ENCODE data around the gene CIBAR2.

DNA sequence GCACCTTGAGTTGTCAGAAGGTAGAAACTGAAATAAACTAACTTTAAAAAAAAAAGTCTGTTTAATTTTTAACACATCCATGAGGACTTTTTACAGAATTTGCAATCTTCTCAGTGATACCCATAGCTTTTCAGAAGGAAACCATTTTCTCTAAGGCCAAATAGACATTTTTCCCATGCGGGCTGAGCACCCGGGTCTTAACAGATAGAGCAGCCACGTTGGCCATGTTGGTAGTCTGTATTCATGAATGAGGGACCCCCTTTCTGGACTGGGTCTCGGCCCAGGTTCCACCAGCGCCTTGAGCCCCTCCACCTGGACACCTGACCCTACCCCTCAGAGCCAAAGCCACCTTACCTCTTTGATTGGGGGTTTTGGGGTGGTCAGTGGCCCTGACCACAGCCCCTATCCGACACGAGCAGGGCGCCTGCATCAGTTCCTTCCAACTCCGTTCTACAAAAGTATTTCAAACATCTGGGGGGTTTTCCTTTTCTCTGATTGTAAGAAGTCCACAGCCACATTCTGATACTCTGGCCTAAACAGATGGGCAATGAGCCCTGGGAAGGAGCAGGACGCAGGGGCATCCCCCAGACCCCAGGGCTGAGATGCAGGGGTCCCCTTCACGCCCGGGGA is 18.0 kb downstream of the CIBAR2 start:
- TF ChIP-seq, protein P1, sequence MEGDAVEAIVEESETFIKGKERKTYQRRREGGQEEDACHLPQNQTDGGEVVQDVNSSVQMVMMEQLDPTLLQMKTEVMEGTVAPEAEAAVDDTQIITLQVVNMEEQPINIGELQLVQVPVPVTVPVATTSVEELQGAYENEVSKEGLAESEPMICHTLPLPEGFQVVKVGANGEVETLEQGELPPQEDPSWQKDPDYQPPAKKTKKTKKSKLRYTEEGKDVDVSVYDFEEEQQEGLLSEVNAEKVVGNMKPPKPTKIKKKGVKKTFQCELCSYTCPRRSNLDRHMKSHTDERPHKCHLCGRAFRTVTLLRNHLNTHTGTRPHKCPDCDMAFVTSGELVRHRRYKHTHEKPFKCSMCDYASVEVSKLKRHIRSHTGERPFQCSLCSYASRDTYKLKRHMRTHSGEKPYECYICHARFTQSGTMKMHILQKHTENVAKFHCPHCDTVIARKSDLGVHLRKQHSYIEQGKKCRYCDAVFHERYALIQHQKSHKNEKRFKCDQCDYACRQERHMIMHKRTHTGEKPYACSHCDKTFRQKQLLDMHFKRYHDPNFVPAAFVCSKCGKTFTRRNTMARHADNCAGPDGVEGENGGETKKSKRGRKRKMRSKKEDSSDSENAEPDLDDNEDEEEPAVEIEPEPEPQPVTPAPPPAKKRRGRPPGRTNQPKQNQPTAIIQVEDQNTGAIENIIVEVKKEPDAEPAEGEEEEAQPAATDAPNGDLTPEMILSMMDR (IDR thresholded peaks at IDR 0.05), result no peak
- no peak for TF ChIP-seq ZFX (IDR thresholded peaks at IDR 0.05; ENCODE audit: borderline replicate concordance)

All from 22Rv1 (cell line).